Transverse colon (tissue), 4 donors: Measurements from ENCODE around the gene SYS1. TPM values are rescaled to one million over a fixed set of nuclear protein-coding genes. Genes with fewer than 3 reads are reported as not detected.
"Not testable (repeated sequence)": the region's sequence is repeated elsewhere in the genome, so short reads cannot be mapped to it uniquely, and the experiment has no call there.

Source experiments
- DNase-seq: peaks from one replicate; pipeline ENCODE4 v3.0.0-alpha.2; 2019
- H3K27ac ChIP-seq, 4 donors: fragments of 200-600 bp; sonication (generic); 2 replicates each; pipeline ENCODE4 v1.5.1; 2016 to 2018; ENCODE audit warnings: inconsistent platforms in 4 of 4
- H3K27me3 ChIP-seq: fragments of 200-600 bp; sonication (generic); 2 replicates; pipeline ENCODE4 v1.5.1; 2017; ENCODE audit warnings: inconsistent platforms
- H3K36me3 ChIP-seq, 4 donors: fragments of 200-600 bp; sonication (generic); 2 replicates each; pipeline ENCODE4 v1.5.1; 2017 to 2019; ENCODE audit warnings: inconsistent platforms in 4 of 4
- H3K4me1 ChIP-seq, 4 donors: fragments of 200-600 bp; sonication (generic); 2 replicates each; pipeline ENCODE4 v1.5.1; 2017 to 2020; ENCODE audit warnings: inconsistent platforms in 4 of 4
- H3K4me3 ChIP-seq, 4 donors: fragments of 200-600 bp; sonication (generic); 1 replicate in 1 of 4; 2 replicates in 3 of 4; pipeline versions ENCODE4 v1.5.1 to v1.6.1; 2017 to 2019; ENCODE audit warnings: inconsistent platforms in 4 of 4
- H3K9me3 ChIP-seq, 2 donors: fragments of 200-600 bp; sonication (generic); 2 replicates each; pipeline ENCODE4 v1.5.1; 2017 to 2019; ENCODE audit warnings: inconsistent platforms in 2 of 2
- CTCF ChIP-seq, 5 experiments: fragments of 200-600 bp in 3 of 5; fragments of 450-650 bp in 2 of 5; sonication (generic) in 3 of 5; IDR thresholded peaks; 1 replicate in 2 of 5; 2 replicates in 3 of 5; pipeline ENCODE4 v1.5.1; 2016 to 2017; ENCODE audit warnings: antibody characterized with exemption in 5 of 5, inconsistent platforms in 3 of 5, mild to moderate bottlenecking in 2 of 5, moderate library complexity in 1 of 5
- EP300 ChIP-seq: sonication (generic); formaldehyde crosslinking; IDR thresholded peaks from one replicate; pipeline ENCODE4 v1.6.1; 2017; ENCODE audit warnings: antibody characterized with exemption, low read depth
- POLR2A ChIP-seq: fragments of 450-650 bp; IDR thresholded peaks from one replicate; pipeline ENCODE4 v1.6.1; 2016; ENCODE audit warnings: antibody characterized with exemption, mild to moderate bottlenecking, moderate library complexity
- POLR2AphosphoS5 ChIP-seq, 3 donors: sonication (generic); formaldehyde crosslinking; IDR thresholded peaks; one replicate each; pipeline ENCODE4 v1.6.1; 2016; ENCODE audit warnings: antibody characterized with exemption in 3 of 3
- WGBS, 2 donors: methylation state at CpG; one replicate each; pipeline ENCODE4 v1.1.5; 2018; ENCODE audit warnings: low coverage in 1 of 2; 5-methylcytosine and 5-hydroxymethylcytosine counted together
- in situ Hi-C, 4 donors: fragments of 200-750 bp; cut with MboI; loops; one replicate each; pipeline versions ENCODE4 v1.15.0 to v1.15.1; 2017; ENCODE audit warnings: low sequenced_read_pairs in 3 of 4, low pct_ligation_motif_present in 1 of 4, low pct_unique_long_range_greater_than_20kb in 1 of 4
- intact Hi-C: fragments of 100-400 bp; cut with DNase I; formaldehyde crosslinking; loops from one replicate; pipeline ENCODE4 v1.15.1; 2023; ENCODE audit warnings: low total_unique reads
- total RNA-seq, 4 donors: library from RNA; depleted of rRNA; stranded (reverse); fragments of >200 nt; gene quantifications; one replicate each; pipeline ENCODE4 v1.1.0, GENCODE V29; 2016

Gene SYS1
- total RNA-seq, 4 donors from 2014 or later: 5.6 to 64.7 (median 38.4) TPM

- in situ Hi-C loops (no loop called here), intact Hi-C loops (no loop called here)
- Histone ChIP-seq H3K27ac (no peak overlapping the region), H3K4me1 (peaks cover 6 to 38% (median 21%) of the 10 kb centered on the region in 4 donors), H3K27me3 (no peaks in the 10 kb centered on the region), H3K4me3 (no peak overlapping the region), H3K36me3 (no peaks in the 10 kb centered on the region), H3K9me3 (no peaks in the 10 kb centered on the region)
- WGBS, 2 donors: 40 to 50% methylated on average over 1 of the region's 1 CpG
- TF ChIP-seq POLR2AphosphoS5 (IDR thresholded peaks at IDR 0.05): no peak
- no peak for DNase-seq
These were observed 12.7 kb upstream of the SYS1 start for GRCh38 chr20:45350217-45350616.

GRCh38 chr20:45350795-45351194 is 12.2 kb upstream of the SYS1 start:
- DNase-seq, intact Hi-C loops, in situ Hi-C loops, H3K36me3 ChIP-seq, H3K4me3 ChIP-seq, H3K27ac ChIP-seq, H3K9me3 ChIP-seq, H3K27me3 ChIP-seq: not testable (repeated sequence)
- H3K4me1 ChIP-seq: peaks cover 8 to 38% (median 16%) of the 10 kb centered on the region in 4 donors
- 91 to 96% methylated on average over 9 to 10 of the region's 10 CpGs for WGBS, 2 donors

- in situ Hi-C loops (no loop called here), intact Hi-C loops (no loop called here)
- H3K4me3 ChIP-seq: no peak overlapping the region
- no peak for DNase-seq
- no peak overlapping the region for H3K27ac ChIP-seq
- WGBS, 2 donors: 83 to 84% methylated on average over 3 of the region's 3 CpGs
- no peaks in the 10 kb centered on the region for H3K36me3 ChIP-seq
- no peaks in the 10 kb centered on the region for H3K9me3 ChIP-seq
- H3K27me3 ChIP-seq: no peaks in the 10 kb centered on the region
- TF ChIP-seq EP300 (no peak), POLR2A (no peak), POLR2AphosphoS5 (IDR thresholded peaks at IDR 0.05) (no peak), CTCF (IDR thresholded peaks at IDR 0.05) (no peak)
- H3K4me1 ChIP-seq: peaks cover 7 to 34% (median 11%) of the 10 kb centered on the region in 4 donors
These were observed 10.2 kb upstream of the SYS1 start for GRCh38 chr20:45352729-45353128.

DNA sequence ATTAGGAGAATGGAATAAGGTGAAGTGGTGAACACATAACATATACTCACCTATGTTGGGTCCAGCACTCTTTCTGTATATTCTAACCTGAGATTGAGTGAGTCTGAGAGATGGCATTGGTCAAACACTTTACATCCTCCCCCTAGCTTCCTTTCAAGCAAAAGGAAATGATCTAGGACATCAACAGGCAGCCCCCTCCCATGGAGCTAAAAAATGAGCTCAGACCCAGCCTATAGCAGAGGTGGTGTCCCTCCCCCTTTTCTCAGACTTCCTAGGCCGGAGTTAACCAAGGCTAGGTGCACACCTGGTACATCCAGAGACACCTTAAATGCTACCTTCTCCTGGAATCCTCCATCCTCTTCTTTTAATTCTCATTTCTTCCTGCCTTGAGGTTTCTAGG is 9.2 kb upstream of the SYS1 start:
- in situ Hi-C loops (no loop called here), intact Hi-C loops (no loop called here)
- 94 to 100% methylated on average over 1 of the region's 1 CpG for WGBS, 2 donors
- Histone ChIP-seq H3K4me3 (no peak overlapping the region), H3K4me1 (peaks cover 14 to 40% (median 20%) of the 10 kb centered on the region in 4 donors), H3K9me3 (no peaks in the 10 kb centered on the region), H3K36me3 (no peaks in the 10 kb centered on the region), H3K27ac (peak overlapping the region; percentile 68 to 94 (median 80)), H3K27me3 (no peaks in the 10 kb centered on the region)
- TF ChIP-seq CTCF (IDR thresholded peaks at IDR 0.05): no peak
- TF ChIP-seq POLR2A: no peak
- no peak for TF ChIP-seq EP300
- TF ChIP-seq POLR2AphosphoS5 (IDR thresholded peaks at IDR 0.05): no peak
- DNase-seq: no peak

- Histone ChIP-seq H3K4me1 (peaks cover 20 to 45% (median 27%) of the 10 kb centered on the region in 4 donors), H3K36me3 (no peaks in the 10 kb centered on the region), H3K27ac (peak overlapping the region; percentile 68 to 94 (median 80)), H3K4me3 (no peak overlapping the region), H3K9me3 (no peaks in the 10 kb centered on the region), H3K27me3 (no peaks in the 10 kb centered on the region)
- no peak for DNase-seq
- in situ Hi-C loops (no loop called here), intact Hi-C loops (no loop called here)
- WGBS, 2 donors: 63 to 76% methylated on average over 7 to 9 of the region's 9 CpGs
- TF ChIP-seq POLR2A: no peak
- TF ChIP-seq POLR2AphosphoS5 (IDR thresholded peaks at IDR 0.05): no peak
- no peak for TF ChIP-seq EP300
- TF ChIP-seq CTCF (IDR thresholded peaks at IDR 0.05): no peak
These were observed 8.3 kb upstream of the SYS1 start for GRCh38 chr20:45354423-45355208.
